Measurements from ENCODE around the gene TBCA. TPM values are rescaled to one million over a fixed set of nuclear protein-coding genes. Genes with fewer than 3 reads are reported as not detected.

The TBCA gene
- total and polyA plus RNA-seq, 2 donors from 2014 or later = 124 to 407 TPM

DNA sequence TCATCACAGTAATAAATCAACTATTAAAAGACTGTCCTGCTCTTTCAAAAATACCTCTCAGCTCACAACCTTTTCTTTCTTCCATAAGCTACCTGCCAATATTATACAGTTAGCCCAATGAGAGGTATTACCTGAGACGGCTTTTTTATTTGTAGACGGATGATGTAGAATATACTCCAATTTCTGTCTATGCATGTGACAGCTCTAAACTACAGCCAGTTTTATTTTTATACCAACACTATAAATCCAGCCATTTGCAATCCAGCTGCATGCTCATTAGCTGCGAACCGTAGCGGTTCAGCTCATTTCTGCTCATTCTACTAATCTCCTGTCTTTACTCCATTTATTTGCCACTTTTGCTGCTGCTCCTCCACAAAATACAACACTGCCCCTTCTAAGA, 51.2 kb downstream of the TBCA start:
- Histone ChIP-seq H3K4me1 (ENCODE audit: control insufficient read depth in 2 of 3, insufficient read depth in 2 of 3, low read depth in 1 of 3, low read length in 3 of 3) (peaks cover 0 to 4% (median 0%) of the 10 kb centered on the region in 3 donors), H3K4me3 (ENCODE audit: low read length in 3 of 3) (no peak overlapping the region), H3K9ac (ENCODE audit: low read length in 3 of 3) (no peak overlapping the region), H3K36me3 (ENCODE audit: control insufficient read depth in 2 of 3, insufficient read depth in 3 of 3, low read length in 3 of 3) (no peaks in the 10 kb centered on the region), H3K27me3 (ENCODE audit: control insufficient read depth, insufficient read depth, low read length) (no peaks in the 10 kb centered on the region), H3K27ac (ENCODE audit: low read depth in 2 of 2, low read length in 2 of 2) (no peak overlapping the region), H3K9me3 (ENCODE audit: control insufficient read depth in 2 of 3, insufficient read depth in 1 of 3, low read length in 3 of 3) (no peaks in the 10 kb centered on the region)
- intact Hi-C loops (cut with DNase I) = no loop called here
- no peak for DNase-seq
- FAIRE-seq = no peak
- TF ChIP-seq CTCF (IDR thresholded peaks at IDR 0.05; ENCODE audit: borderline replicate concordance, extremely low read depth, insufficient read depth) = no peak

- no peak for TF ChIP-seq CTCF (IDR thresholded peaks at IDR 0.05; ENCODE audit: borderline replicate concordance, extremely low read depth, insufficient read depth)
- intact Hi-C loops (cut with DNase I) = no loop called here
- no peak for FAIRE-seq
- Histone ChIP-seq H3K9me3 (ENCODE audit: control insufficient read depth in 2 of 3, insufficient read depth in 1 of 3, low read length in 3 of 3) (no peaks in the 10 kb centered on the region), H3K9ac (ENCODE audit: low read length in 3 of 3) (no peak overlapping the region), H3K36me3 (ENCODE audit: control insufficient read depth in 2 of 3, insufficient read depth in 3 of 3, low read length in 3 of 3) (no peaks in the 10 kb centered on the region), H3K27ac (ENCODE audit: low read depth in 2 of 2, low read length in 2 of 2) (no peak overlapping the region), H3K4me3 (ENCODE audit: low read length in 3 of 3) (no peak overlapping the region), H3K4me1 (ENCODE audit: control insufficient read depth in 2 of 3, insufficient read depth in 2 of 3, low read depth in 1 of 3, low read length in 3 of 3) (peaks cover 0 to 4% (median 0%) of the 10 kb centered on the region in 3 donors), H3K27me3 (ENCODE audit: control insufficient read depth, insufficient read depth, low read length) (no peaks in the 10 kb centered on the region)
- DNase-seq = no peak
Measured at GRCh38 chr5:77719666-77720363, 56.3 kb downstream of the TBCA start.

DNA sequence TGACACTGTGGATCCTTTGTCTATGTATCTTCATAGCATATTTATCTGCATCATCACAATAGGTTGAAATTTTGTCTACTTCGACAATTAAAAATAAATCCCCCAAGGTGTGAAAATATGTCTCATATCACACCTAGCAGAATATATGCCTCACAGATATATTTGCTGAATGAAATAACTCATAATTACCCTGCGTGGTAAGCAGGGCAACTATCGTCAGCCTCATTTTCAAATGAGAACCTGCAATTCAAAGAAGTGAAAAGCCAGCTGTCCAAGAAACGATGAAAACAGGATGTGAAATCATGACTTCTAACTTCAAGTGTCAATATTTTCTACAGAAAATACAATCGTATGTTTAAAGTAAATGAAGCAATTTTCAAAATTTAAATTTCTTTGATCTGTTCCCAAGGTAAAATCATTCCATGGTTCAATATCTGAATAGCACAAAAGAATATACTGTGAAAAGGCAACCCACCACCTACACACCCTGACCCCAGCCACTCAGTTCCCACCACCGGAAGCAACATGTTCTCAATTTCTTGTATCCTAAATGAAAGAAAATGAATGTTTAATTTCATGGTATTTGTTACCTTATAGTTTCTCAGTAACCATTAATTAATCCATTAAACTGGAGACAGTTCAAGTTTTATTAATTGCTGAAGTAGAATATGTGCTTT, 57.1 kb downstream of the TBCA start:
- no peak for DNase-seq
- Histone ChIP-seq H3K4me1 (ENCODE audit: control insufficient read depth in 2 of 3, insufficient read depth in 2 of 3, low read depth in 1 of 3, low read length in 3 of 3) (peaks cover 0 to 4% (median 0%) of the 10 kb centered on the region in 3 donors), H3K36me3 (ENCODE audit: control insufficient read depth in 2 of 3, insufficient read depth in 3 of 3, low read length in 3 of 3) (no peaks in the 10 kb centered on the region), H3K4me3 (ENCODE audit: low read length in 3 of 3) (no peak overlapping the region), H3K27ac (ENCODE audit: low read depth in 2 of 2, low read length in 2 of 2) (no peak overlapping the region), H3K27me3 (ENCODE audit: control insufficient read depth, insufficient read depth, low read length) (no peaks in the 10 kb centered on the region), H3K9ac (ENCODE audit: low read length in 3 of 3) (no peak overlapping the region), H3K9me3 (ENCODE audit: control insufficient read depth in 2 of 3, insufficient read depth in 1 of 3, low read length in 3 of 3) (no peaks in the 10 kb centered on the region)
- no peak for TF ChIP-seq CTCF (IDR thresholded peaks at IDR 0.05; ENCODE audit: borderline replicate concordance, extremely low read depth, insufficient read depth)
- no peak for FAIRE-seq
- intact Hi-C loops (cut with DNase I) = no loop called here
